PC-3 (cell line): ENCODE data around the gene RIPOR2. TPM values are rescaled to one million over a fixed set of nuclear protein-coding genes. Genes with fewer than 3 reads are reported as not detected.
A peak's percentile ranks its signal among the peaks of the same experiment; 100 is the strongest.

Source experiments
- ATAC-seq: fragments of 200-7000 bp; cut with Tn5 transposase; 2 replicates; pipeline ENCODE4 v1.9.1; 2020; ENCODE audit warnings: mild to moderate bottlenecking, moderate library complexity
- BruUV-seq: library from RNA; stranded (reverse); fragments of 400-500 nt; replicated peaks from 2 replicates; lab custom pipeline; 2021; lab: Mats Ljungman, UMichigan
- CTCF ChIA-PET: fragments of 300-600 bp; sonication (Branson Sonifier 250); formaldehyde crosslinking; loops from one replicate; lab custom pipeline; 2022; ENCODE audit warnings: antibody characterized with exemption; lab: Charles Lee
- POLR2A ChIA-PET: fragments of 300-600 bp; sonication (Branson Sonifier 250); formaldehyde crosslinking; loops from one replicate; lab custom pipeline; 2022; ENCODE audit warnings: antibody characterized with exemption; ENCODE audit not compliant: unreplicated experiment; lab: Charles Lee
- DNase-seq: peaks from one replicate; pipeline ENCODE4 v3.0.0-alpha.2; 2015
- H2AFZ ChIP-seq: fragments of 300-600 bp; sonication (generic); 2 replicates; pipeline ENCODE4 v1.6.0; 2016; ENCODE audit warnings: antibody characterized with exemption, low read length
- H3F3A ChIP-seq: fragments of 300-600 bp; sonication (generic); one replicate; pipeline ENCODE4 v1.6.0; 2017; ENCODE audit warnings: antibody characterized with exemption, low read length, control low read depth, mild to moderate bottlenecking; ENCODE audit not compliant: unreplicated experiment
- H3K27ac ChIP-seq: fragments of 300-600 bp; sonication (generic); 2 replicates; pipeline ENCODE4 v1.5.1; 2016; ENCODE audit warnings: mild to moderate bottlenecking, low read length
- H3K27me3 ChIP-seq: fragments of 300-600 bp; sonication (generic); 2 replicates; pipeline ENCODE4 v1.6.1; 2016; ENCODE audit warnings: low read length, mixed read lengths
- H3K36me3 ChIP-seq: fragments of 300-600 bp; sonication (generic); 2 replicates; pipeline ENCODE4 v1.6.1; 2016; ENCODE audit warnings: low read depth, mixed run types, low read length, mixed read lengths
- H3K4me1 ChIP-seq: fragments of 300-600 bp; sonication (generic); 2 replicates; pipeline ENCODE4 v1.5.1; 2016; ENCODE audit warnings: low read length; ENCODE audit not compliant: insufficient read depth
- H3K4me2 ChIP-seq: fragments of 300-600 bp; sonication (generic); 2 replicates; pipeline ENCODE4 v1.6.0; 2016; ENCODE audit warnings: low read length
- H3K4me3 ChIP-seq: fragments of 300-600 bp; sonication (generic); 2 replicates; pipeline ENCODE4 v1.5.1; 2016; ENCODE audit warnings: mild to moderate bottlenecking, low read length, mixed read lengths
- H3K79me2 ChIP-seq: fragments of 300-600 bp; sonication (generic); 2 replicates; pipeline ENCODE4 v1.6.1; 2017; ENCODE audit warnings: low read length, mixed read lengths
- H3K9ac ChIP-seq: fragments of 300-600 bp; sonication (generic); 2 replicates; pipeline ENCODE4 v1.6.0; 2016; ENCODE audit warnings: mild to moderate bottlenecking, low read length
- H3K9me2 ChIP-seq: fragments of 300-600 bp; sonication (generic); replicated peaks from 2 replicates; pipeline ENCODE4 v1.6.1; 2016; ENCODE audit warnings: mixed run types, low read length, mixed read lengths
- H3K9me3 ChIP-seq: fragments of 300-600 bp; sonication (generic); 2 replicates; pipeline ENCODE4 v1.6.1; 2016; ENCODE audit warnings: low read length, mixed read lengths
- H4K20me1 ChIP-seq: fragments of 300-600 bp; sonication (generic); 2 replicates; pipeline ENCODE4 v1.6.1; 2016; ENCODE audit warnings: low read length, mixed read lengths
- CTCF ChIP-seq: fragments of 300-600 bp; sonication (generic); conservative IDR thresholded peaks from 2 replicates; pipeline ENCODE4 v1.5.1; 2017; ENCODE audit warnings: antibody characterized with exemption, low read depth, mild to moderate bottlenecking, low read length
- EZH2 ChIP-seq: fragments of 300-600 bp; sonication (generic); IDR thresholded peaks from one replicate; pipeline ENCODE4 v1.6.1; 2017; ENCODE audit warnings: antibody characterized with exemption, mild to moderate bottlenecking, low read length; ENCODE audit not compliant: unreplicated experiment
- EZH2phosphoT487 ChIP-seq: fragments of 300-600 bp; sonication (generic); IDR thresholded peaks from 2 replicates; pipeline ENCODE4 v1.6.1; 2018; ENCODE audit warnings: mild to moderate bottlenecking, antibody characterized with exemption, low read length, borderline replicate concordance
- intact Hi-C: fragments of 100-400 bp; cut with micrococcal nuclease; formaldehyde crosslinking; loops from 2 replicates; pipeline ENCODE4 v1.9.0; 2023
- total RNA-seq: library from RNA; depleted of rRNA; stranded (reverse); fragments of >200 nt; gene quantifications from 2 replicates; pipeline ENCODE4 v1.2.3, GENCODE V29; 2014

The RIPOR2 gene
- total RNA-seq, 1 experiment from 2014 or later, result 0.44 TPM

GRCh38 chr6:24775520-24776058, 160.2 kb downstream of the RIPOR2 start:
- Histone ChIP-seq H3K79me2 (peaks cover 58% of the 10 kb centered on the region), H2AFZ (peak overlapping the region; percentile 93), H3K27ac (peak overlapping the region; percentile 89), H3K9me3 (no peaks in the 10 kb centered on the region), H3K4me2 (peak overlapping the region; percentile 93), H4K20me1 (peaks cover 40% of the 10 kb centered on the region), H3F3A (no peaks in the 10 kb centered on the region), H3K27me3 (no peaks in the 10 kb centered on the region), H3K36me3 (peaks cover 20% of the 10 kb centered on the region), H3K9me2 (no peaks in the 10 kb centered on the region), H3K4me1 (peaks cover 32% of the 10 kb centered on the region), H3K9ac (peak overlapping the region; percentile 98), H3K4me3 (peak overlapping the region; percentile 97)
- no TSS peak for BruUV-seq
- peak; percentile 4 for ATAC-seq
- ChIA-PET CTCF (no interaction called here), POLR2A (interaction anchor here (0.6 kb wide), 1 partner anchor 30 kb away, joined by 7 read pairs; no protein-coding TSS in a partner anchor)
- intact Hi-C loops, result loop anchor here (2.0 to 10.0 kb wide), 3 partner anchors 55 to 295 kb away; no protein-coding TSS in a partner anchor
- peak; percentile 41 for DNase-seq
- no peak for TF ChIP-seq EZH2phosphoT487
- no peak for TF ChIP-seq CTCF
- TF ChIP-seq EZH2, result no peak

- POLR2A ChIA-PET, result interaction anchor here (0.6 kb wide), 1 partner anchor 29 kb away, joined by 7 read pairs; no protein-coding TSS in a partner anchor
- peak; percentile 91 for ATAC-seq
Measured at GRCh38 chr6:24774696-24775519, 160.9 kb downstream of the RIPOR2 start, which contains the start of gene GMNN. Gene GMNN (plus strand): TSS chr6:24774937. CDS start chr6:24777247, 2,310 bp downstream.

More at GRCh38 chr6:24774696-24775519, 160.9 kb downstream of the RIPOR2 start, which contains the start of gene GMNN:
- peak; percentile 95 for DNase-seq
- Histone ChIP-seq H3K9ac (peak within 1 kb of the TSS; percentile 98), H3K27ac (peak within 1 kb of the TSS; percentile 89), H3K79me2 (peaks cover 51% of the 10 kb centered on the region), H3K4me3 (peak within 1 kb of the TSS; percentile 97), H3K4me2 (peak within 1 kb of the TSS; percentile 93), H3F3A (no peaks in the 10 kb centered on the region), H4K20me1 (peaks cover 33% of the 10 kb centered on the region), H3K9me2 (no peaks in the 10 kb centered on the region), H2AFZ (peak within 1 kb of the TSS; percentile 93), H3K9me3 (no peaks in the 10 kb centered on the region), H3K4me1 (peaks cover 29% of the 10 kb centered on the region), H3K36me3 (peaks cover 14% of the 10 kb centered on the region; the same call in 1 of the 2 replicates), H3K27me3 (no peaks in the 10 kb centered on the region)
- intact Hi-C loops, result loop anchor here (2.0 to 10.0 kb wide), 2 partner anchors 54 to 220 kb away; no protein-coding TSS in a partner anchor
- BruUV-seq, result TSS peak; percentile 62
- TF ChIP-seq CTCF (no peak), EZH2 (no peak)
- CTCF ChIA-PET, result no interaction called here
